ENCODE measurements around the gene DUXB. TPM values are rescaled to one million over a fixed set of nuclear protein-coding genes. Genes with fewer than 3 reads are reported as not detected.

DUXB gene
- total RNA-seq, 1 donor from 2014 or later, result not detected

DNA sequence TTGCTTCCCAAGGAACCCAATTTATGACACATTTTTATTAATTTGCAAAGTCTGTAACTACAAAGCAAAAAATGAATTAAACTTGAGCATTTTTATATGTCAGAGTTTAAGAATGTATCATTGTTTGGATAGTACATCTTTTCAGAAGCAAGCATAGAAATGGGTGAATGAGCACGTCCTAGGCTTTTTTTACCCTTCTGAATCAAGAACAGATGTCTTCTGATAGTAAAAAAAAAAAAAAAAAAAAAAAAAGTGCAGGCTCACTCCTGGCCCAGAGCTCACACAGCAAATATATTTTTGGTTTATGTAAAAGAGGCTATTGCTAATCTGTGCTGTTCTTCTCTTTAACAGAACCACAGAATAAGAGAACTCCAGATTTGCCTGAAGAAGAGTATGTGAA is 47.3 kb downstream of the DUXB start:
- no peaks in the 10 kb centered on the region for H3K9me3 Mint-ChIP-seq (ENCODE audit: low read depth)
- H3K27me3 Mint-ChIP-seq (ENCODE audit: low read depth), result no peaks in the 10 kb centered on the region
- TF ChIP-seq CTCF (IDR thresholded peaks at IDR 0.05), result no peak
- H3K4me1 Mint-ChIP-seq (ENCODE audit: low read depth), result peaks cover 50% of the 10 kb centered on the region
- DNase-seq (ENCODE audit: low spot score), result no peak
- H3K27ac Mint-ChIP-seq (ENCODE audit: unreplicated experiment), result peak overlapping the region; percentile 62
- H3K36me3 Mint-ChIP-seq (ENCODE audit: low read depth), result peaks cover 31% of the 10 kb centered on the region
- H3K4me3 Mint-ChIP-seq (ENCODE audit: unreplicated experiment), result no peak overlapping the region

DNA sequence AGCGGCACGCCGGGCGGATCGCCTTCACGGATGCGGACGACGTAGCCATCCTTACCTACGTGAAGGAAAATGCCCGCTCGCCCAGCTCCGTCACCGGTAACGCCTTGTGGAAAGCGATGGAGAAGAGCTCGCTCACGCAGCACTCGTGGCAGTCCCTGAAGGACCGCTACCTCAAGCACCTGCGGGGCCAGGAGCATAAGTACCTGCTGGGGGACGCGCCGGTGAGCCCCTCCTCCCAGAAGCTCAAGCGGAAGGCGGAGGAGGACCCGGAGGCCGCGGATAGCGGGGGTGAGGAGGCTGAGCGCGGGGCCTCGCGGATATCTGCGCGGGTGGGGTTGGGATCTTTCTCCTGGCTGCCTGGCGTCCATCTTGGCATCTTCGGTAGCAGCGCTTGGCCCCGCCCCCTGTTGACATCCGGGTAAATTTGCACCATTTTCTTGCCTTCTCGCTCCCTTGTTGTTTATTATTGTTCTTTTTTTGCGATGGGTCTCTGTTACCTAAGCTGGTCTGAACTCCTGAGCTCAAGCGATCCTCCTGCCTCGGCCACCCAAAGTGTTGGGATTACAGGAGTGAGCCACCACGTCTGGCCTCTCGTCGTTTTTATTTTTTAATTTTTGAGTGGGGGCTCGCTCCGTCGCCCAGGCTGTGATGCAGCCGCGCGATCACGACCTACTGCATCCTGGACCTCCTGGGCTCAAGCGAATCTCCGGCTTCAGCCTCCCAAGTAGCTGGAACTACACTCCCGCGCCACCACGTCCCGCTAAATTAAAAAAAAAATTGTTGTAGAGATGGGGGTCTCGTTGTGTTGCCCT is 52.8 kb downstream of the DUXB start:
- Mint-ChIP-seq H3K27ac (ENCODE audit: unreplicated experiment) (peak overlapping the region; percentile 96), H3K4me1 (ENCODE audit: low read depth) (peaks cover 62% of the 10 kb centered on the region)

GRCh38 chr16:75647492-75648264 is 53.6 kb downstream of the DUXB start, which contains the start of the genes KARS1 and TERF2IP:
KARS1 (minus strand) TSS chr16:75647665; CDS start chr16:75647639, 26 bp downstream.
TERF2IP (plus strand) TSS chr16:75647773; CDS start chr16:75647883, 110 bp downstream.
- Mint-ChIP-seq H3K27ac (ENCODE audit: unreplicated experiment) (peak within 1 kb of the TSS; percentile 97), H3K4me3 (ENCODE audit: unreplicated experiment) (peak within 1 kb of the TSS; percentile 98), H3K36me3 (ENCODE audit: low read depth) (peaks cover 3% of the 10 kb centered on the region), H3K9me3 (ENCODE audit: low read depth) (no peaks in the 10 kb centered on the region), H3K27me3 (ENCODE audit: low read depth) (no peaks in the 10 kb centered on the region), H3K4me1 (ENCODE audit: low read depth) (peaks cover 54% of the 10 kb centered on the region)
- DNase-seq (ENCODE audit: low spot score), result peak; percentile 97
- no peak for TF ChIP-seq CTCF (IDR thresholded peaks at IDR 0.05)

More for the DNA sequence above, 52.8 kb downstream of the DUXB start:
- TF ChIP-seq CTCF (IDR thresholded peaks at IDR 0.05), result peak; percentile 12
- Mint-ChIP-seq H3K27me3 (ENCODE audit: low read depth) (no peaks in the 10 kb centered on the region), H3K36me3 (ENCODE audit: low read depth) (peaks cover 3% of the 10 kb centered on the region), H3K4me3 (ENCODE audit: unreplicated experiment) (peak overlapping the region; percentile 98), H3K9me3 (ENCODE audit: low read depth) (no peaks in the 10 kb centered on the region)
- DNase-seq (ENCODE audit: low spot score), result peak; percentile 92

- H3K4me1 Mint-ChIP-seq (ENCODE audit: low read depth), result peaks cover 50% of the 10 kb centered on the region
- H3K27ac Mint-ChIP-seq (ENCODE audit: unreplicated experiment), result peak overlapping the region; percentile 97
- DNase-seq (ENCODE audit: low spot score), result no peak
- H3K27me3 Mint-ChIP-seq (ENCODE audit: low read depth), result no peaks in the 10 kb centered on the region
- H3K9me3 Mint-ChIP-seq (ENCODE audit: low read depth), result no peaks in the 10 kb centered on the region
- peaks cover 3% of the 10 kb centered on the region for H3K36me3 Mint-ChIP-seq (ENCODE audit: low read depth)
- no peak for TF ChIP-seq CTCF (IDR thresholded peaks at IDR 0.05)
- H3K4me3 Mint-ChIP-seq (ENCODE audit: unreplicated experiment), result peak overlapping the region; percentile 98
Observed at GRCh38 chr16:75647112-75647491, 54.2 kb downstream of the DUXB start.
